GM21786 (cell line): ENCODE data around the gene EPHA4.
"Not testable (repeated sequence)": the region's sequence is repeated elsewhere in the genome, so short reads cannot be mapped to it uniquely, and the experiment has no call there.

Experiments
- ATAC-seq: cut with Tn5 transposase; IDR thresholded peaks from one replicate; pipeline ENCODE4 v1.9.1; 2021; ENCODE audit not compliant: unreplicated experiment

EPHA4 gene

DNA sequence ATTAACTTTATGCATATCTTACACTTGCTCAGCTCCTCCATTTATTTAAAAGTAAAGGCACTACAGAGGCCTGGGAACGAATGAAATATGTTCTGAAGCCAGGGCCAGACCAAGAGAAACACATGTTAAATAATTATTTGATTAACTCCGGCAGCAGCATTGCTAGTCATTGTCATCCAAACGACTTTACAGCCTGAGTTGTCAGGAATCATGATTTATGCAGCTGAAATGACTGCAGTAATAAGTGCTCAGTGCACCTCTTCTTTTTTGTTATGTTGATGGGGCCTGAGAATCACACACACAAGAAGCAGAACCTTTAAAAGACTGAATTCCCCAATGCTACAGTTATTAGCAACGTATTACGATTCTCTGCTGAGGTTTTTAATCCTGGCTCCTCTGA lies 58.9 kb downstream of the EPHA4 start:
- no peak for ATAC-seq

DNA sequence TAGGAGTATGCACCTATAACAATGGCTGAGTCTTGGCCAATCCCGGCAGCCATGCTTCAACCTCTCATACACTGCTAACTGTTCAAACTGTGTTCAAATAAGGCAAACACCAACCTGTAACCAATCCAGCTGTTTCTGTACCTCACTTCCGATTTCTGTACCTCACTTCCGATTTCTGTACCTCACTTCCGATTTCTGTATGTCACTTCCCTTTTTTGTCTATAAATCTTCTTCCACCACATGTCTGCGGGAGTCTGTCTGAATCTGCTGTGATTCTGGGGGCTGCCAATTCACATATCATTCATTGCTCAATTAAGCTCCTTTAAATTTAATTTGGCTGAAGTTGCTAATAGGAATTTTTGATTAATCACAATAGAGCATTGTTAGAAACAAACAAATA lies 60.8 kb downstream of the EPHA4 start:
- not testable (repeated sequence) for ATAC-seq

DNA sequence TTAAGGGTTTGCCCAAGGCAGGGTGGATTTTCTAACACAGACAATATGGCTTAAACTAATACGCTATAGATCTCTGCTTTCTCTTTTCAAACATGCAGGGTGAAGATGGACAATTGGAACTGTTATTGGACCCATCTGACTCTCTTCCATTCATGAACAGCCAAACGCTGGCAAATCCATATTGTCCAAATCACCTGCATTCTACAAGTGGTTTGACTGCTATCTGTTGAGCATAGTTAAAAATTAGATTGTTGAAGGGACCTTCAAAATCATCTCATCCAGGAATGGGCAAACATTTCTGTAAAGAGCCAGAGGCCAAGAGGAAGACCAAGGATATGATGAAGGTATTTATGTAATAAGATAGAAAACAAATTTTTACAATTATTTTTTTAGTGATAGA lies 65.6 kb downstream of the EPHA4 start:
- no peak for ATAC-seq

DNA sequence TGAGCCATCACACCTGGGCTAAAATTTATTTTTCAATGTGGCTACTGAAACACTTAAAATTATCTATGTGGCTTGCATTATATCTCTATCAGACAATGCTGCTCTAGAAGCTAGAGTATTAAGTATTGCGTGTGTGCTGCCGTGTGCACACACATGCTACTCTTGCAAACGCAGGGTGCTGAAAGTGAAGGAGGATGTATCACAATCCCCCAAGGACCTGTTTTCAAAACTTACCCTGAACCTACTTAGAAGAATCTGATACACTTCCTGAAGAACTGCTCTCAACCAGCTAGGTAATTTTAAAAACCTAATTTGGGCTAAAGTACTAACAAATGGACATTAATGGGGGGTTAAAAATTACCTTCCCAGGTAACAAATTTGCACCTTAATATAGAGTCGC lies 66.5 kb downstream of the EPHA4 start:
- ATAC-seq = no peak

DNA sequence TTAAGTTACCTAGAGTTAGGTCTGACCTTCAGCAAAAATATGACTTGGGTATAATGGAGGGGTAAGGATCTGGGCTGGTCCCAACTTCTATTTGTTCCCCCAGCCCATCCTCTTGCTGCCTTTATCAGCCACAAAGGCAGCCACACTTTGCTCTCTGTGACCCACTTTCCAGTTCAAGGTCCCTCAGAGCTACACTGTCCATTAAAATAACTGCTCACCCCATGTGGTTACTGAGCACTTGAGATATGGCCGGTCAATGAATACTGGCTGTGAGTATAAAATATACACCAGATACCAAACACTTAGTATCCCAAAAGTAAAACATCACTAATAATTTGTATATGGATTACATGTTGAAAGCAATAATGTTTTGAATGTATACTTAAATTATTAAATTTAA lies 67.2 kb downstream of the EPHA4 start:
- no peak for ATAC-seq

DNA sequence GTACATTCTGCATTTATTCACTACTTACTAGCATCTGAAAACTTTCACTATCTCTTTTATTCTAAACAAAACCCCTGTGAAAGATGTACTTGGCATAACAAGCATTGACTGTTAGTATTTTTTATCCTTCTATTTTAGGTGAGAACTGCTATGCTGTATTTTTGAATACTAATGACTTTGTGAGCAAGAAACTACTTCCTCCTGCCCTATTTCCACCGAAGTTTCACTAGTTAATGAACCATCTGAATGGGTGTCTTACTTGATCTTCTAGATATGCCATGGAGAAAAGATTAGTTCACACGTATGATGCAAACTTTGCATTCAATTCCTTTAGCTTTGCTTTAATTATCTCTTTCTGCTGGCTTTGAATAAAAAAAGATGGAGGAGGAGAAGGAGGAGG lies 68.1 kb downstream of the EPHA4 start:
- ATAC-seq = no peak

DNA sequence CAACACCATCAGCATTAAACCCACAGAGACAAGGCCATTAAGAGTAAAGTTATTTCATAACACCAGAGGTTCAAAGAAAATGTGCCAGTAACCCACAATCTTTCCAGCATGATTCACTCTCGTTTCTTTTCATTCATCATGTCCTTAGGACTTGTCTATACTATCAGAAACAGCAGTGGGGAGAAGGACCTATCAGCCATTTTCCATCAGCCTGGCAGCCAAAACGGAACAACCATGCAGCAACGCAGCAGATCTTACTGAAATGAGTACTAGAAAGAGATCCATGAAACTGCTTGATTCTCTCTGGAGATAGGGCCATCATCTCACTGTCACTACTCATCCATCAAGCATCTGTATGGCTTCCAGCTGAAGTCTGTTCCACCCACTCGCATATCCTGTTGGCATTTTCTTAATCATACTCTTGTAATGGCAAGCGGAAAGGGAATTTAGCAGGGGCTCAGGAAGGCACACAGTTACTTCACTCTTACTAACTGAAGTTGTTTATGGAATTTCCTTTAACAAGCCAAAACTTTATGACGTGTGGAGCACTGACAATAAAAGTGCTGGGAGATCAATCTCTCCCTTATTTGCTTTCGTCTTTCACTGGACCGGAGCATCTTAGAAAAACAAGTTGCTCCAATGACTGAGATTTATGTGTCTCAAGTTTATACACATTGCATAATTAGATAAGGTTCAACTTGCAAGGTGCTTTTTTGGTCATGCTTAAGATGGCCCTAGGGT lies 69.7 kb downstream of the EPHA4 start:
- ATAC-seq = no peak

DNA sequence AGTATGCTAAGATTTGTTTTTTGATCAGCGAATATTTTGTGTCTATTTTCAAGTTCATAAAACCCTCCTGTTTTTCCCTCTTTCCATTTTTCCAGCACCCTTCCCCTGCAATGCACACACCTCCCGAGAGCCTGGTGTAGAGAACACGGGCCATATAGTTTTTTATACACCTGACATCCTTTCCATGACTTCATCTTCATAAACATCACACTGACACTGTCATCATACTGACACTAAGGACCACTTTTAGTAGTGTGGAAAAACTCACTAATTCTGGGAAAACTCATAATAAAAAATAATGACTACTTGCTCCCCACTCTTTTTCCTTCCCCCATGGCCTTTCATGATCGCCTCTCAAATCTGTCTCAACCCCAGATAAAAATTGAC lies 70.2 kb downstream of the EPHA4 start:
- ATAC-seq = no peak

DNA sequence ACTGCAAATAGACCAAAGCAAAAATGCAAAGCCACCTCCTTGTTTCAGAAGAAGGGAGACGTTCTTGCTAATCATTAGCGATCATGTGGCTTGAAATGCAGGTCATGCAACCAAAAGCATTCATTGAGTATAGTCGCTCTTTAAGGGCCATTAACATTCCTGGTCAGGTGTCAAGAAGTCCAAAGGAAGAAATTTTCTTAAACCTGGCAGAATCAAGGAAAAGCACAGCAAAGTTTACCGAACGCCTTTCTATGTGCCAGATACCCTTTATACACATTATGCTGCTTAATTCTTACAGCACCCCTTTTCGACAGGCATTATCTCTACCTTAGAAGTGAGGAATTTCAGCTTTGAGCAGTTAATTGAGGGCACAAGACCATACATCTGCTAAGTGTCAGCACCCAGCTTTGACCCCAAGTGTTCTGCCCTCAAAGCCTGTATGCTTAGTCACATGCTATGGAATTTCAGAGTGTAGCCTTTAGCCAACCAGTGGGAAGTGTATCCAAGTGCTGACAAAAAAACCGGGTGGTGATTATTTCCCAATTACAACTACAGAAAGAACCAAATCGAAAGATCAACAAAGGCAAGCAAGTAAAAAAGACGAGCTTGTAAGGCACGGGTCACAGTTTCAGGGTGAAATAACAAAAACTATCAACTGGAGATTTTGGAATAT lies 70.8 kb downstream of the EPHA4 start:
- no peak for ATAC-seq

DNA sequence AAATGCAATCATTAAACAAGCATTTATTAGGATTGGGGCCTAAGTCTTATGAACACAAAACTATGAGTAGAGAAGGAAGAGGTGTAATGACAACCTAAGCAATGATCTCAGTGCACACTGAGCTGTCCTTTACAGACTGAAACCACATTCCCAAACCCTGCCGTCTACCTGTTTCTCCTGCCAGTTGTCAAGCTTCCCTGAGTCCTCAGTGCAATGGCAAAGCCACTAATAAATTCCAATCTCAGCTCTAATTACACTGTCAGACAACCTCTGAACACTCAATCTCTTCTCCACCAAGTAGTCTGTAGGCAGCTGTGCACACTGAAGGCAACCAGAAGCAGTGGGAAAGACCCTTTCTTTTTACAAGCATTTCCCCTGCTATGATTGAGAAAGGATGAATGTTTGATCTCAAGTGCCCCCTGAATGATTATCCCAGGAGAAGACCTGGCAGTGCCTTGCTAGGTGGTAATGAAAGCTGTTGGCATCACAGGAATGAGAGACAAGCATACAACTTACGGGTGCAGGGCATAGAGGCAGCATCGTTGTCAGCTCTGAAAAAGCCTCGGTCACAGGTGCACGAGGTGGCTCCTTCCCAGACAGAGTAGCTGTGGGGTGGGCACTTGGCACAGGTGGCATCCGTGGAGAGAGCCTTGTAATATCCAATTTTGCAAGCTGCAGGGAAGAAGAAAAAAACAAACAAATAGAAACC lies 71.4 kb downstream of the EPHA4 start:
- no peak for ATAC-seq

DNA sequence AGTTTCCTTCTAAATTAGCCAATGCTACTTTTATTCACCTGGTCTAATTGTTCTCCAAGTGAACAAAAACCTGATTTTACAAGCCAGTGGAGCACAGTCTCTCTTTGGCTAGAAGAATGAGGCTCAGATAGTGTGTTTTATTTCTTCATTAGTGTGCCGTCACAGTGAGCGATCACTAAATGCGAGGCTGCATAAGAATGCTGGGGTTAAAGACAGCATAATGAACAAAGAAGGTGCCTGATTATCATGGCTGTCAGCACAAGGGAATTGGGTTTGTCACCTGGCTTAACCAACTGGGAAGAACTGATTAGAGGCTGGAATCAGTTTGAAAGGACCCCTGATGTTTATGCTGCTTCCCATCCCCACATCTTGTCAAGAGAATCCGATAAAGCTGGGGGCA lies 76.4 kb downstream of the EPHA4 start:
- no peak for ATAC-seq

DNA sequence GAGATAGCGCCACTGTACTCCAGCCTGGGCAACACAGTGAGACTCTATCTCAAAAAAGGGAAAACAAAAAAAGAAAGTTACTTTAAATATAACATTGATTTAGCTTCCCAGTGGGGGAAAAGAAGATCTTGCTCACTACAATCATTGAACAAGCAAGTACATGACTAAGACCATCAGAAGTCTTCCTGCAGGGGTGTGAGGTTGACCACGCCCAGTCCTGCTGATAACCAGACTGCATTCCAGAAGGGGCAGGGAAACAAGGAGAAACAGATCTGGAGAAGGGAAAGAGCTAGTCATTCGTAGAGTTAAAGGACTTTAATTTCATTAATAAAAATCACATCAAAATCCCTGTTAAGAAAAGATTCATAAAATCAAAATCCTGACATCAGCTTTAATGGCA lies 77.5 kb downstream of the EPHA4 start:
- no peak for ATAC-seq

DNA sequence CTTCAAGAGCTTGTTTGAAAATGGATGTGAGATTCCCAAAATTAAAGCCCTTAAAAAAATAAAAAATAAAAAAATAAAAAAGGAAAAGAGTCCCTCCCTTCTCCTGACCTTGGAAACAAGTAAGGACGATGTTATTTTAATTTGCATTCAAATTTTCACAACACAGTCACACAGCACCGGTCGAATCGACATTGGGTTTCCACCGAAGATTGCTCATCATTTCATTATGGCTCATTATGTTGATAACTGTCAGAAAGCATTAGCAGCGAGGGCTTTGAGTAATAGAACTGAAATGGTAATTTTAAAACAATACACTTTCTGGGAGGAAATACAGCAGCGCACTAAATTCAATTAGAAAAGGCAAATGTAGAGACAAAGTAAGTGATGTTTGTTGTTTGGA lies 78.7 kb downstream of the EPHA4 start:
- ATAC-seq = no peak

DNA sequence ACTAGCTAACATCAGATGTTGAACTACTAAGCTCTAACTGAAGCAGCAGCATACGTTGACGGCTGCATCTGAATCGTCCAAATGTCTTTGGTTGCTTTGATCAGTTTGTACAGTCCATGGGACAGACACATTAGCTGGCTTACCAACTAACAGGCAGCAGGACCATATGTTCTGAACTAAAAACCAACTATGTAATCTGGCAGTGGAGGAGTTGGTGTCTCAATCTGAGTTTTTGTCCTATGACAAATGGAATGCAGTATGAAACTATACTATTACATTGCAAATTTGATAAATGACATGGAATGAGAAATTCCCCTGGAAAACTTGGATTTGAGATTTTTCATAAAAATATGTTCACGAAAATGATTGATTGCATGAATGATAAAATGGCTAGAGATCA lies 79.5 kb downstream of the EPHA4 start:
- ATAC-seq = no peak

DNA sequence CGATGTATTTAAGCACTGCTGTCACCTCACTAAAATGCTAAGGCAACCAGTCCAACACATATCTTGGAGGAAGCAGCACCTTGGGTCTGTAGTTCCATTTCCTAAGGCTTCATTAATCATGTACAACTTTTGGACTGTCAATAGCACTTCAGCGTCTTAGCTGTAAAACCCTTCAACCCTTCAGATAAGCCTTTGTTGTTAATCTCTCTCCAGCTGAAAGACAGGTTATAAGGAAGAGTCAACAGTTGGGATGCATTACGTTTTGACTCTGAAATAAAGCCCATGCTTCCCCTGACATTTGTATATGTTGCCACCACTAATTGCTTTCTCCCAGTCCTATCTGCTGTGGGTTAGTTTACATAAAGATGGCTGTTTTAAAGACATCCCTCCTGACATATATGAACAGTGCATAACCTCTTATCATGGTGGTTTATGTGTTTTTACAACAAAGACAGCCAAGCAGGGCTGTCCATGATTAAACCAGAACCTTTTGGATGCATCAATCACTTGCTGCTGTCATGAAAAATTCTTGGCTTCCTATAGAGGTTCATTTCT lies 81.5 kb downstream of the EPHA4 start:
- ATAC-seq = no peak

DNA sequence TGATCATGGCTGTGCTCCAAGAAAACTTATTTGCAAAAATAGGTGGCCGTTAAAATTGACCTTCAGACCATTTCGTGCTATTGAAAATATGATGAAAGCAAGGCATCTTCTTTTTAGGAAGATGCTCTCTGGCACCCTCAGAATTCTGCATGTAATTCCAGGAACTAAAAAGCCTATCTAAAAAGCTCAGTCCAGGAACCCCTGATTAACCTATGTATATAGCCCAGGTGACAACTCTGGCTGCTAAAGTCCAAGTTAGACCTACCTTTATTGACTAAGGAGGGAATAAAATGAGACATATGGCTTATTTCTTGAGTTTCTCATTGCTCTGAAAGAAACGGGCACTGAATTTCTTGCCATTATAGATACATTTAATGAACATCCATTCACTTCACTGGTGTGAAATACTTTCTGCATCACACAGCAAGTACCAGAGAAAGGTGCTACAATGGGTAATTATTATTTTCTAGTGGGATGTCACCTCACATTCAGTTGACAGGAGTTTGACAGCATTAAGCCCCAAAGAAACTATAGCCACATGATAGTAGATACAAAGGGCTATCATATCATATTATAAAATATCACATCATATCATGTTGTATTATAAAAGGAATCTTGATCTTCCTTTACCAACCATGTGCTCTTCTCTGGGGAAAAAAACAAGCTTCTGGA lies 83.8 kb downstream of the EPHA4 start:
- no peak for ATAC-seq

DNA sequence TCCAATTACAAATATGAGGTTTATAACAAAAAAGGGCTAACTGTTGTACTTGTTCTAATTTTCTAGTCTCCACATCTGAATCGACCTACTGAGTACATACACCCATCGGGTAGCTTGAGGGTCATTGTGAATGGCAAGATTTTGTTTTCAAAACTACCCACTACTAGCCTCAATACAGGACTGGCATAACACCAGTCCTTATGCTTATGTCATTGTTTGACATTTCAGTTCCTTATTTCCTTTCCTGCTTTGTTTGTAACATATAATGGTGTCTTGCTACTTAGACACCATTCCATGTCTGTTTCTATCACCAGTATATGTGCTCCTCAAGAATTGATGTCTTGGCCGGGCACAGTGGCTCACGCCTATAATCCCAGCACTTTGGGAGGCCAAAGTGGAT lies 86.0 kb downstream of the EPHA4 start:
- no peak for ATAC-seq

DNA sequence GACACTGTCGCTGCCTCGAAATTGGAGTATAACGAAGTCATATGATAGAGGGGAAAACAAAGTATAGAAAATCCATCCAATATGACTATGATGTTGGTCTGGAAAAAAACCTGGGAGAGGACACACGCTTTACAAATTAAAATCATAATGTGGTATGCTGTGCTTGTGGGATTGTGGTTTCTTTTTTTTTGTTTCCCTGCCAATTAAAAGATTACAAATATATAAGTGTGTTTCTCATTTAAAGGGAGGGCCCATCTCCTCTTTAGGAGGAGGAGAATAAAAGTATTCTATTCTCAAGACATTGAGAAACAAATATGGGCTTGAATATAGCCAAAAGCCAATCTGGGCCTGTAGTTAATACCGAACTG lies 86.6 kb downstream of the EPHA4 start:
- no peak for ATAC-seq

DNA sequence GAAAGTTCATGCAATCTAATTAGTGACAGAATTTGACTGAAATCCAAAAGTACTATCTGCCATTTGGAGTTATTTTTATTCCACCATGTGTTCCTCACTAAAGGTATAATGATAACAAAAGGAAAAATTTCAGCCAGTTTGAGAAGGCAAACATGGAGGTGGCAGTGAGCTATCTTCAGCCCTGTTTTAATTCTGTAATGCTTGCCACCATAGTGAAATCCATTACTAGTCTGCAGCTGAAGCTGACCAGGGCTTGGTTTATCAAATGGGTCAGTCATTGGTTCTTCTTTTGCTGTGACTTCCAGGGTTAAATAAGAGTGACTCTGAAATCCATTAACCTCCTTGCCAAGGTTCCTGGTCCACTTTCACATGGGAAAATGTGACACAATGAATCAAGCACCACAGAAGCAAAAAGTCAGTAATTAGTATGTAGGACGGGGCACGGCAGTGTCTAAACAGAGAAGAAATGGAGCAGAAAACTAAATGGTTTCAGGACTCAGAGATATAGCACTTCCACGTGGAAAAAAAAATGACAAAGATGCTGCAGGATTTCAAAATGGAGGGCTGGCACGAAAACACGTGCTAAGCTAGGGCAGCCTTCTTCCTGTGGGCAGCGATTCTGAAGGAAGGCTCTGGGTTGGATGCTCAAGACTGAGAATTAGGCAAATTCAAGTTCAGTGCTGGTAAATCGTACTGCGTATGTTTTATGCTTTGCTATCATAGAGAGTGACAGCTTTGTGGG lies 87.2 kb downstream of the EPHA4 start:
- no peak for ATAC-seq

DNA sequence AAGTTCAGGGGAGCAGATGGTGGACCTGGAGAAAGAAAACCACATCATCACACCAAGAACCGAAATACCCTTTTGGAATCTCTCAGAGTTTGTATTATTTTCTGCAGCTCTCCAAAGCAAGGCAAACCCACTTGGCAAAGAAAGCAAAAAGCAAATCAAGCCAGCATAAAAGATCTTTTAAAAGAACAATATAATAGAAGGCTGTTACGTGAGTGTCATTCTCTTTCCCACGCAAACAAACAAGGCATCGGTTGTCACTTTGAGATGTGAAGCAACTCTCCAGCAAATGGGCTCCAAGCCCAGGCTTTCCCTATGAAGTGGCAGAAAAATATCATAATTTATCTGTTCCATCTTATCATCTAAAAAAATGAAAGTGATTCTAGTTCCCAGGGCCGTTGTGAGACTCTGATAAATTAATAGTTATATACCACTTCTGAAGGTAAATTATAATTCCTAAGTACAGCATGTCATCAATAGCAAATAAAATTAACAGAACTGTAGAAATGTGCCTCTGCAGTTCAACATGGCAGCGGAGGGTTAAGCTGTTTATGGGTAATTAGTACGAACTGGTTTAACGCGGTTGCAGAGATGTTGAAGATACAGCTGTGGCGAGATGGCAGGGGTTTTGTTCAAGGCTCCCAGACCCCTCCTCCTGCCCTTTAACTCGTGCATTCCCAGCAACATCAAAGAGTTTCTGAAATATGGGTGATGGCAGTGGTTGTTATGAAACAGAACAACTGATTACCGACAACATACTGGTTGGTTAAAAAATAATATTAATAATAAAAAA lies 89.2 kb downstream of the EPHA4 start:
- no peak for ATAC-seq
